GM19035 (cell line): ENCODE data around the gene FCSK.
A peak's percentile ranks its signal among the peaks of the same experiment; 100 is the strongest.
"Not testable (repeated sequence)": the region's sequence is repeated elsewhere in the genome, so short reads cannot be mapped to it uniquely, and the experiment has no call there.

ENCODE experiments used
- ATAC-seq: cut with Tn5 transposase; IDR thresholded peaks from one replicate; pipeline ENCODE4 v1.9.1; 2021; ENCODE audit not compliant: unreplicated experiment

The FCSK gene

DNA sequence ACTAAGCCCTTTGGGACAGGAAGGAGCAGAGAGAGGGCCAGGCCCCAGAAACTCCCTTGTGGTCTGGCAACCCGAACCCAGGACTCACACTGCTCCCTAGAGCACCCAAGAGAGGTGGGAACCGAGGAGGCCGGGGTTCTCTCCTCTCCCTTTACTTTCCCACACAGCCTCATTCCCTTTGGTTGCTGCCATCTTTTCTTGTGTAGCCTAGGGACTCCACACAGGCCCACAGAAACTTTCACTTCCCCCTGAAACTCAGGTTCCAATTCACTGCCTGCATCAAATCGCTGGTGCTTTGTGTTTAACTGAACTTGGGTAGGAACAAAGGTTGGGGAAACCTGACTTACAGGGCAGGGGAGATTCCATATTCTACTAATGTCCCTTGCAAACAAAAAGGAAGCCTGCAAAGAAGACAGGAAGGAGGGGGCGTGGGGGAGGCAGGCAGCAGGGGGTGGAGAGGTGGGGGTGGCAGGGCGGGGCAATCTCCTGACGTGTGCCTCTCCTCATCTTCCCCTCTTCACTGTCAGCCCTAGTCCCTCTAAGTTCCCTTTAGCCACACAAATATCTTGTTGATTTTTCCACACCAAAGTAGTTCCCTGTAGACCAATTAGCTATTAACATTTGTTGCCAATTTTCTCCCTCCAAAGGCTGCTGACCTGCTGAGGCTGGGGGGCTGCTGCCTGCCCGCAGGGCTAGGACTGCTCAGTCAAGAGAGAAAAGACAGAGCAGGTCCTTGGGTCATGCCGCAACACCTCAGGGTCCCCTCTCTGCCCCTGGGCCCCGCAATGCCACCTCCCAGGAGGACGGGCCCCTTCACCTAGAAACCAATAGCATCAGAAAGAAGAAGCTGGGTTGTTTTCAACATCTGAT is 23.5 kb upstream of the FCSK start:
- ATAC-seq, result peak; percentile 52

GRCh38 chr16:70432356-70432722 is 22.1 kb upstream of the FCSK start:
- ATAC-seq, result no peak

DNA sequence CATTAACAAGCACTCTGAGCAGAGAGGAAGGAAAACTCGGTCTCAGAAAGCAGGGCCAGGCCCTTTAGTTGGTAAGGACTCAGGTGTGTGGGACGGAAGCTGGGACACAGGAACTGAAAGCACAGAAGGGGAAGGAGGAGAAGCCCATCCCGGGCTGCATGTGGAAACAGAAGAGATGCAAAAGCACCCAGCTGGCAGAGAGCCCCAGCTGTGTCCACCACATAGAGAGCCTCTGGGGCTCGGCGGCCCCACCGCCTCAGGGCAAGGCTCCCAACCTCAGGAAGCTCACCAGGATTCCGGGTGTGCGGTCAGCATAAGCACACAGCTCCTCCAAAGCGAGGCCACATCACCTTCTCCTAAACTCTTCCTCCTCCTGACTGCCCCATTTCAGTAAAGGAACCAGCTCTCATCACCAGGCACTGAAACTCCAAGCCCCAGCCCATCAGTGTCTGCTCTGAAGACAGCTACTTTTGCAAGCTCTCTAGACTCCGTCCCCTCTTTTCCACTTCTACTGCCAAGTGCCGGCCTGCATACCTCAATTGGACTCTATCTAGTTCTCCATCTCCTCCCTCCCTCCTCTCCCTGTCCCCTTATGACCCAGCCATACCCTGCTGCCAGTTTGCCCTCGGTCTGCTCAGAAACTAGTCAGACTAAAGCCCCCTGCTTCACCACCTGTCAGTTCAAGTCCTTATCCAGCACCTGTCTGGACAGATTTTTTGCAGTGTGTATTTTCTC is 21.5 kb upstream of the FCSK start:
- no peak for ATAC-seq

DNA sequence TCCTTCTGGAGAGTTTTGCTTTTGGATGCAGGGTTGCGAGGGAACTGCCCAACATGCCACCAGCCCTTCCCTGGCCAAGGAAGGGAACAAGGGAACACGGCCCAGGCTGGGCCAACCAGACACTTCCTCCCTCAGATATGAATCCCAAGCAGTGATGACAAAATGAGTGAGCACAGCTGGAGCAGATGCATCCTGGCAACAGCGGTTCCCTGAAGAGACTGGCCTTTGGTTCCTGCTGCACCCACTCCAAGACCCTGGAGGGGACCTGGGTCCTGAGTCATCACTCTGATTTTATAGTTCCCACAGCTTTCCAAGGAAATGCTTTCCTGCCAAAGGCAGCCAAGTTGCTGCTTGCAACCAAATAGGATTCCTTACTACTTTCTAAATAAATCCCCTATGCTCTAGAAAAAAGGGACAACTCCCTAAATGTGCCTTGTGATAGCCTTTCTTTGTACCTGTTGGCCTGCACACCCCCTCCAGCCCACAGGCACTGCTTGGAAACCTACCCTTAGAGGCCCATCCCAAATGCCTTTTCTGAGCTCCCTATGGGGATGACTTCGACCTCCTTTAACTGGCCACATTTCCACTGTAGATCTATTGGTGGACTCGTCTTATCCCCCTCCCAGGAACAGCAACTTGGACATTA is 20.8 kb upstream of the FCSK start:
- ATAC-seq, result no peak

- no peak for ATAC-seq
Measured at GRCh38 chr16:70434484-70435260, 19.7 kb upstream of the FCSK start.

GRCh38 chr16:70437017-70437581 is 17.3 kb upstream of the FCSK start:
- no peak for ATAC-seq

DNA sequence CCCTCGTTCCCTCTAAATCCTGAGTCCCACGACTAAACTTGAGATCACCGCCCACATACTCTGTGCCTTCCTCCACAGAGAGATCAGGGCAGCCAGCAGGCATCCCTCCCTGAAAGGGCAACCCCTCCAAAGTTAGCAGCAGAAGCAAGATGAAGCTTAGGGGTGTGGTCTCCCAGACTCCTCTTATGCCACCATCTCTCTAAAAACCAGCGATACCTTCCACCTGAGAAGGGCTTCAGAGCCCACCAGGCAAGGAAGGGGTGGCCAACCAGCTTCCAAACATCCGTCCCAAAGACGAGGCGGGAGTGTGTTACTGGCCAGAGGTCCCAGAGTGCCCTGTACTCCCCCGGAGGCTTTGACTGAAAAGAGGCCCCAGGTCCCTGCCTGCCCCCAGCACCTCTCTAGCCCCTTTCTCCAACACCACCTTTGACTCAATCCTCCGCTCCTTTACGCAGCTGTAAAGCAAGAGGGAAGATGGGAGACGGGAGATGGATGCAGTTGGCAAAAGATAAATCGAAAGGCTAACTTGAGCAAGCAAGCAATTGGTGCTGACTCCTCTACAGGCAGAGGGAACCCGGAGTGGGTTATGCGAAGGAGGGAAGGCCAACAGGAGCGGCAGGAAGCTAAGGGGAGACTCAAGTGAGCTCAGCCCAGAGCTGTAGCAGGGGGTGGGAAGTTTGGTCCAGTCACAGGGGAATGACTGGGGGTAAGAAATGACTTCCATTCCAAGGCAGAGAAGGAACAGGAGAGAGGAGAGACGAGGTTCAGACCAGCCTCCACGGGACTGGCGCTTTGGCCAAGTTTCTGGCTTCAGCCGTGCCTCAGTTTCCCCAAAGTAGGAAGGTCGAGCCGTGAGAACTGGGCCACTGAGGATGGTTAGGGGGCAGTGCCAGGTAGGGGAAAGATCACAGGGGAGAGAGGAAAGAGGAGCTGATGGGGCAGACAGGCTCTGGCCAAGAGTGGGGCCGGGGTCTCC is 16.5 kb upstream of the FCSK start:
- no peak for ATAC-seq

DNA sequence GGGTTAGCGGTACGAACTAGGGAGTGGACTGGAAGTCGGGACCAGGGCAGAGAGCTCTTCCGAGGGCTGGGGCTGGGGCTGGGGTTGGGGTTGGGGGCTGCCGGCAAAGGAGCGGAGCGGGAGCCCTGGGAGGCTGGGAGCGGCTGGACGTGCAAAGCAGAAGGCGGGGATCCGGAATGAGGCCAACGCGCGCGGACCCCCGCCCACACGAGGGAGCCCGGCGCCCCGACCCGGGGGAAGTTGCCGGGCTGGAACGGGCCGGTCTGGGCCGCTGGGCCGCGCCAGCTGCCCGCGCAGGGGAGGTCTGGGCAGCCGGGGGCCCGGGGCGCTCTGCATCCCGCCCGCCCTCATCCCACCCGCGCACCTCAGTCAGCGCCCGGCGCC is 15.8 kb upstream of the FCSK start:
- peak; percentile 25 for ATAC-seq

- peak; percentile 83 for ATAC-seq
Measured at GRCh38 chr16:70438969-70439862, 15.2 kb upstream of the FCSK start, which contains the start of gene ST3GAL2. TSS of gene ST3GAL2 (minus strand) at chr16:70439100. CDS start at chr16:70398530, 40,570 bp downstream.

DNA sequence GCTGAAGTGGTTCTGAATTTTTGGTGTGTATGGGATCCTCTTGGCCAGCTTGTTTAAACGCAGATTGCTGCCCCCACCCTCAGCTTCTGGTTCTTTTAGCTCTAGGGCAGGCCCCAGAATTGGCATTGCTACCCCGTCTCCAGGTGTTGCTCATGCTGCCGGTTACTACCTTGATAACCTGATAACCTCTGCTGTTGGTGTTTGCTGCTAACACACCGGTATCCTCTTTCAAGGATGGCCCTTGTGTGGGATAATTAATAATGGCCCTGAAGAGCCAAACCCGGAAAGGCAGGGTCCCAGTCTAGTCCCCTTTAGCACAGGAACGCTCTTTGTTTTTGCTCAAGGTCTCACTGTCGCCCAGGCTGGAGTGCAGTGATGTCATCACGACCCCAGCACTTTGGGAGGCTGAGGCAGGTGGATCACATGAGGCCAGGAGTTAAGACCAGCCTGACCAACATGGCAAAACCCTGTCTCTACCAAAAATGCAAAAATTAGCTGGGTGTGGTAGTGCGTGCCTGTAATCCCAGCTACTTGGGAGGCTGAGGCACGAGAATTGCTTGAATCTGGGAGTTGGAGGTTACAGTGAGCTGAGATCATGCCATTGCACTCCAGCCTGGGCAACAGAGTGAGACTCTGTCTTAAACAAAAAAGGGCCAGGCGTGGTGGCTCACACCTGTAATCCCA is 14.2 kb upstream of the FCSK start:
- no peak for ATAC-seq

DNA sequence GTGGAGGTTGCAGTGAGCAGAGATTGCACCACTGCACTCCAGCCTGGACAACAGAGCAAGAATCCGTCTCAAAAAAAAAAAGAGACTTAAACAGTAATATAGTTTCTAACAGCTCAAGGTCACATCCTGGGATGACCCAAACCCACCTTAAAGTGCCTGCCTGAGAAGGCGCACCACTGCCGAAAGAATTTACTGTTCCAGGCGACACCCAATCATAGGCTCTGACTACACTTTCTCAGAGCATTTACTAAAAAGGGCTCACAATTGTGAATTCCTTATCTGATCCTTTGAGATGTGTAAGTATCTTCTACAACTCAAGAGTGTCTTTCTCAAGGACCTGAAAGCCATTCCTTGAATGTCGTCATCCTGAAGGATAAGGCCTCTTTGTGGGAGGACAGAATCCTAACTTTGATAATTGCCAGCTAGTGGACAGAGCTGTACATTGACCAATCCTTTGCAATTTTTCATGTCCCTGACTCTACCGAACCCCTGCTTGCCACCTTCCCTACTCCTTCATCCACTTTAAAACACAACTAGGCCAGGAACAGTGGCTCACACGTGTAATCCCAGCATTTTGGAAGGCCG is 12.9 kb upstream of the FCSK start:
- ATAC-seq, result no peak

DNA sequence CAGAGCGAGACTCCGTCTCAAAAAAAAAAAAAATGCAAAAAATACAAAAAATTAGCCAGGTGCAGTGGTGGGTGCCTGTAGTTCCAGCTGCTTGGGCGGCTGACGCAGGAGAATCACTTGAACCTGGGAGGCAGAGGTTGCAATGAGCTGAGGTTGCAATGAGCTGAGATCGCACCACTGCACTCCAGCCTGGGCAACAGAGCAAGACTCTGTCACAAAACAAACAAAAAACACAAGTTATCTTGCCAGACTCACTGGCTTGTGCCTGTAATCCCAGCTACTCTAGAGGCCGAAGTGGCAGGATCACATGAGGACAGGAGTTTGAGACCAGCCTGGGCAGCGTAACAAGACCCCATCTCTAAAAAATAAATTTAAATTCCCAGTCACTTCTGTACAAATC is 12.1 kb upstream of the FCSK start:
- no peak for ATAC-seq

DNA sequence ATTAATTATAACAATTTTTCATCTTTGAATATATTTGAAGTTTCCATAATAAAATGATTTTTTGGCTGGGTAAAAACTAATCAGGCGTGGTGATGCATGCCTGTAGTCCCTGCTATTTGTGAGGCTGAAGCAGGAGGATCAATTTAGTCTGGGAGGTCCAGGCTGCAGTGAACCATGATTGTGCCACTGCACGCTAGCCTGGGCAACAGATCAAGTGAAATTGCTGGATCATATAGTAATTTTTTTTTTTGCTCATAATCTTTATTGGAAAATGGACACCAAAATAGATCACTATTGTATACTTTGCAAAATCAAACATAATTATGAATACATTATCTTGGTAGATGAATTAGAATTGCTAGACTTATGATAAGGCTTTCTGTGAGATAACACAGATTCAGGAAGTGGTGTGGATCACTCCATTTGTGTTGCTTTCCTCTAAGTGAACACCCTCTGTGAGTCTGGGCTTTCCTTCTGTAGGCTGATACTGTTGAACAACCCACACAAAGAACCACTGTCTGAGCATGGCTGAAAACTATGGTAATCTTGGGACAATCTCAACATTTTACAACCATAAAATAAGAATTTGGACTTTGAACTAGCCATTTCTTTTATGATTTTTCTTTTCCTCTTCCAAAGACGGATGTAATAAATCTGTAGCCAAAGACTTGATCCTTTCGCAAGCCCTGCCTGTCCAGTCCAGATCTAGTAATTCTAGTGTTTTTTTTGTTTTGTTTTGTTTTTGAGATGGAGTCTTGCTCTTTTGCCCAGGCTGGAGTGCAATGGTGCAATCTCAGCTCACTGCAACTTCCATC is 9.9 kb upstream of the FCSK start:
- ATAC-seq, result no peak

- no peak for ATAC-seq
Measured at GRCh38 chr16:70448075-70448474, 6.3 kb upstream of the FCSK start.

DNA sequence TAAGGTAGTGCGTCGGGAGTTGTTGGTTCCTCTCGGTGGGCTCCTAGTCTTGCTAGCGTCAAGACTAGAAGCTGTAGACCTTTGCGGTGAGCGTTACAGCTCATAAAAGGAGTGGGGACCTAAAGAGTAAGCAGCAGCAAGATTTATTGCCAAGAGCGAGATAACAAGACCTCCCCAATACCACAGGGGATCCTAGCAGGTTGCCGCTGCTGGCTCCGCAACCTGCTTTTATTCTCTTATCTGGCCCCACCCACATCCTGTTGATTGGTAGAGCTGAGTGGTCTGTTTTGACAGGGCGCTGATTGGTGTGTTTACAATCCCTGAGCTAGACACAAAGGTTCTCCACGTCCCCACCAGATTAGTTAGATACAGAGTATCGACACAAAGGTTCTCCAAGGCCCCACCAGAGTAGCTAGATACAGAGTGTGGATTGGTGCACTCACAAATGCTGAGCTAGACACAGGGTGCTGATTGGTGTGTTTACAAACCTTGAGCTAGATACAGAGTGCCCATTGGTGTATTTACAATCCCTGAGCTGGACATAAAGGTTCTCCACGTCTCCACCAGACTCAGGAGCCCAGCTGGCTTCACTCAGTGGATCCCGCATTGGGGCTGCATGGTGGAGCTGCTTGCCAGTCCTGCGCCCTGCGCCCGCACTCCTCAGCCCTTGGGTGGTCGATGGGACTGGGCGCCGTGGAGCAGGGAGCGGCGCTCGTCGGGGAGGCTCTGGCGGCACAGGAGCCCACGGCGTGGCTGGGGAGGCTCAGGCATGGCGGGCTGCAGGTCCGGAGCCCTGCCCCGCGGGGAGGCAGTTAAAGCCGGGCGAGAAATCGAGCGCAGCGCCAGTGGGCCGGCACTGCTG is 4.0 kb upstream of the FCSK start:
- ATAC-seq, result not testable (repeated sequence)

- not testable (repeated sequence) for ATAC-seq
Measured at GRCh38 chr16:70451004-70451340, 3.4 kb upstream of the FCSK start.
